ENCODE data around the gene ZFYVE28.

ZFYVE28 gene

DNA sequence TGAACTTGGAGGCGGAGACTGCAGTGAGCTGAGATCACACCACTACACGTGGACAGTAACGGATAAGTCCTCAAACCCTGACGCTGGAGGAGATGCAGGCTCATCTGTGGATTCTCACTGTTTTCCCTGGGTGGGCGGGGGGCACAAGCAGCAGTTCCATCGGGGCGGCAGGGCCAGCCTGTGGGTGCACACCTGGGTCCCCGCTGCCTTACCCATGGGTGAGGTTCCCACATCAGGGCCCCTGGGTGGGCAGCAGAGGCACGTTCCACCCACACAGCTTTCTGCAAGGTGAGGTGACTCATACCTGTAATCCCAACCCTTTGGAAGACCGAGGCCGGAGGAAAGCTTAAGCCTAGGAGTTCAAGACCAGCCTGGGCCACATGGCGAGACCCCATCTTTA, 100.0 kb downstream of the ZFYVE28 start:
- TF ChIP-seq, protein P1, sequence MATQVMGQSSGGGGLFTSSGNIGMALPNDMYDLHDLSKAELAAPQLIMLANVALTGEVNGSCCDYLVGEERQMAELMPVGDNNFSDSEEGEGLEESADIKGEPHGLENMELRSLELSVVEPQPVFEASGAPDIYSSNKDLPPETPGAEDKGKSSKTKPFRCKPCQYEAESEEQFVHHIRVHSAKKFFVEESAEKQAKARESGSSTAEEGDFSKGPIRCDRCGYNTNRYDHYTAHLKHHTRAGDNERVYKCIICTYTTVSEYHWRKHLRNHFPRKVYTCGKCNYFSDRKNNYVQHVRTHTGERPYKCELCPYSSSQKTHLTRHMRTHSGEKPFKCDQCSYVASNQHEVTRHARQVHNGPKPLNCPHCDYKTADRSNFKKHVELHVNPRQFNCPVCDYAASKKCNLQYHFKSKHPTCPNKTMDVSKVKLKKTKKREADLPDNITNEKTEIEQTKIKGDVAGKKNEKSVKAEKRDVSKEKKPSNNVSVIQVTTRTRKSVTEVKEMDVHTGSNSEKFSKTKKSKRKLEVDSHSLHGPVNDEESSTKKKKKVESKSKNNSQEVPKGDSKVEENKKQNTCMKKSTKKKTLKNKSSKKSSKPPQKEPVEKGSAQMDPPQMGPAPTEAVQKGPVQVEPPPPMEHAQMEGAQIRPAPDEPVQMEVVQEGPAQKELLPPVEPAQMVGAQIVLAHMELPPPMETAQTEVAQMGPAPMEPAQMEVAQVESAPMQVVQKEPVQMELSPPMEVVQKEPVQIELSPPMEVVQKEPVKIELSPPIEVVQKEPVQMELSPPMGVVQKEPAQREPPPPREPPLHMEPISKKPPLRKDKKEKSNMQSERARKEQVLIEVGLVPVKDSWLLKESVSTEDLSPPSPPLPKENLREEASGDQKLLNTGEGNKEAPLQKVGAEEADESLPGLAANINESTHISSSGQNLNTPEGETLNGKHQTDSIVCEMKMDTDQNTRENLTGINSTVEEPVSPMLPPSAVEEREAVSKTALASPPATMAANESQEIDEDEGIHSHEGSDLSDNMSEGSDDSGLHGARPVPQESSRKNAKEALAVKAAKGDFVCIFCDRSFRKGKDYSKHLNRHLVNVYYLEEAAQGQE (IDR thresholded peaks at IDR 0.05; ENCODE audit: insufficient read depth in 1 of 2, low read depth in 2 of 2, low read length in 2 of 2): no peak
- TF ChIP-seq TAF1 (IDR thresholded peaks at IDR 0.05; ENCODE audit: borderline replicate concordance, insufficient read depth, low read length): no peak
- no peak for TF ChIP-seq SIN3A (IDR thresholded peaks at IDR 0.05; ENCODE audit: borderline replicate concordance, insufficient read depth, low read length)
- TF ChIP-seq POLR2AphosphoS5 (IDR thresholded peaks at IDR 0.05; ENCODE audit: low read depth, low read length): no peak
- TF ChIP-seq FOXP2 (optimal IDR thresholded peaks at IDR 0.05; ENCODE audit: borderline replicate concordance, extremely low read depth, extremely low read length, insufficient read depth): no peak

DNA sequence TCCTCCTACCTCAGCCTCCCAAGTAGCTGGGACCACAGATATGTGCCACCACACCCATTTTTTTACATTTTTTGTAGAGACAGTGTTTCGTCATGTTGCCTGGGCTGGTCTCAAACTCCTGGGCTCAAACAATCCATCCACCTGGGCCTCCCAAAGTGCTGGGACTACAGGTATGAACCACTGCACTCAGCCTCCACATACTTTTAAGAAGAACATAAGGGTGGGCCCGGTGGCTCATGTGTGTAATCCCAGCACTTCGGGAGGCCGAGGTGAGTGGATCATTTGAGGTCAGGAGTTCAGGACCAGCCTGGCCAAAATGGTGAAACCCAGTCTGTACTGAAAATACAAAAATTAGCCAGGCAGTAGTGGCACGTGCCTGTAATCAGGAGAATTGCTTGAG, 105.1 kb downstream of the ZFYVE28 start:
- no peak for TF ChIP-seq TAF1 (IDR thresholded peaks at IDR 0.05; ENCODE audit: borderline replicate concordance, insufficient read depth, low read length)
- TF ChIP-seq FOXP2 (optimal IDR thresholded peaks at IDR 0.05; ENCODE audit: borderline replicate concordance, extremely low read depth, extremely low read length, insufficient read depth): no peak
- TF ChIP-seq SIN3A (IDR thresholded peaks at IDR 0.05; ENCODE audit: borderline replicate concordance, insufficient read depth, low read length): no peak
- no peak for TF ChIP-seq POLR2AphosphoS5 (IDR thresholded peaks at IDR 0.05; ENCODE audit: low read depth, low read length)
- TF ChIP-seq, protein P1 (IDR thresholded peaks at IDR 0.05; ENCODE audit: insufficient read depth in 1 of 2, low read depth in 2 of 2, low read length in 2 of 2): no peak

DNA sequence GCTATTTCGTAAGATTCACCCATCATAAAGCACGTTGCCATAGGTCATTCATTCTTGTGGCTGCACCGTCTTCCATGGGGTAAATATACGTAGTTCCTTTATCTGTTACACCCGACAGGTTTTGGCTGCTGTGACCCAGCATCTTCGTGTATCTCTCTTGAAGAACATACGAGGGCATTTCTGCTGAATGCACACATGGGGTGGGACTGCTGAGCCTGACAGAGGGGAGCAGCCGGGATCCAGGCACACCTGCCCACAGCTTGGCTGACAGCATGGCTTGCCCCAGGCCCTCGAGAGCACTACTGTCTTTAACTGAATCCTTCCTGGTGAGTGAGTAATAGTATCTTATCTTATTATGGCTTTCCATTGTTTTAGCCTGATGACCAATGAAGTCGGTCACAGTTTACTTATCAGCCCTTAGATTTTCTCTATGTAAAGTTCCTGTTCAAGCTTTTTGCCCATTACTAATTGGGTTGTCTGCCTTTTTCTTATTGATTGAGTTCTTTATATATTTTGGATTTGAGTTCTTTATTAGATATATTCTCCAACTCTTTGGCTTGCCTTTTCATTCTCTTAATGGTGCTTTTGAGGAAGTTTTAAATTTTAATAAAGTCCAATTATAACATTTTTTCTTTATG, 111.6 kb downstream of the ZFYVE28 start:
- no peak for TF ChIP-seq TAF1 (IDR thresholded peaks at IDR 0.05; ENCODE audit: borderline replicate concordance, insufficient read depth, low read length)
- TF ChIP-seq SIN3A (IDR thresholded peaks at IDR 0.05; ENCODE audit: borderline replicate concordance, insufficient read depth, low read length): no peak
- no peak for TF ChIP-seq FOXP2 (optimal IDR thresholded peaks at IDR 0.05; ENCODE audit: borderline replicate concordance, extremely low read depth, extremely low read length, insufficient read depth)
- TF ChIP-seq POLR2AphosphoS5 (IDR thresholded peaks at IDR 0.05; ENCODE audit: low read depth, low read length): no peak
- TF ChIP-seq, protein P1 (IDR thresholded peaks at IDR 0.05; ENCODE audit: insufficient read depth in 1 of 2, low read depth in 2 of 2, low read length in 2 of 2): no peak

DNA sequence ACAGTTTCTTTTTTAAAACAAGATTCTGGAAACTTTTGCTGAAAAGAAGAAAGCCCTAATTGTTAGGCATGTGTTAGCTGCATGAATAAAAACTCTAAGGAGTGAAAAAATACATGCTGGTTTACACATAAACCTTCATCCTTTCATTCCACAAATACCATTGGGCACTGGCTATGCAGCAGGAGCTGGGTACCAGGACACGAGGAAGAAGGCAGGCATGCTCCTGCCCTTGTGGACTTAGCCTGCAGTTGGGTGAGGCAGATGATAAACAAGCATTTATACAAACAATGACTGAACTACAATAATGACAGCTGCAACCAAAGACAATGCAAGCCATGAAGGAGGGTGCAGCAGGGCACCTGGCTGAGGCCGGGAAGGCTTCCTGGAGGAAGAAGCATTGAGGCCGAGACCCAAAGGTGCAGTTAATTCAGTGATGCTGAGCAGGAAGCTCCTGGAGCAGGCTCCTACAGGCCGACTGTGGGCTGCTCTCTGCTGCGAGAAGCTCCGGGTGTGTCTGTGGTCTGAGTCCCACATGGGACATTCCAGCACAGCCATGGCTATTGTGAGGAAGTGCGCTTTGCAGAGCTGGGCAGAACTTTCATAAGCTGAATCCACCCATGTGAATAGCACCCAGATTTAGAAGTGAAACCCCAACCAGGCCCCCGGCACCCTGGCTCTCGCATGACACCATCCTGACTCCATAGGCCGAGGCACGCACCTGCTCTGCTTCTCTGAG, 112.5 kb downstream of the ZFYVE28 start:
- TF ChIP-seq TAF1 (IDR thresholded peaks at IDR 0.05; ENCODE audit: borderline replicate concordance, insufficient read depth, low read length): no peak
- no peak for TF ChIP-seq POLR2AphosphoS5 (IDR thresholded peaks at IDR 0.05; ENCODE audit: low read depth, low read length)
- TF ChIP-seq, protein P1 (IDR thresholded peaks at IDR 0.05; ENCODE audit: insufficient read depth in 1 of 2, low read depth in 2 of 2, low read length in 2 of 2): no peak
